GM21576 (cell line): ENCODE results near the gene ROBO2.

Experiments
- ATAC-seq: cut with Tn5 transposase; IDR thresholded peaks from one replicate; pipeline ENCODE4 v1.9.1; 2021; ENCODE audit warnings: mild to moderate bottlenecking, moderate library complexity; ENCODE audit not compliant: unreplicated experiment

The ROBO2 gene

DNA sequence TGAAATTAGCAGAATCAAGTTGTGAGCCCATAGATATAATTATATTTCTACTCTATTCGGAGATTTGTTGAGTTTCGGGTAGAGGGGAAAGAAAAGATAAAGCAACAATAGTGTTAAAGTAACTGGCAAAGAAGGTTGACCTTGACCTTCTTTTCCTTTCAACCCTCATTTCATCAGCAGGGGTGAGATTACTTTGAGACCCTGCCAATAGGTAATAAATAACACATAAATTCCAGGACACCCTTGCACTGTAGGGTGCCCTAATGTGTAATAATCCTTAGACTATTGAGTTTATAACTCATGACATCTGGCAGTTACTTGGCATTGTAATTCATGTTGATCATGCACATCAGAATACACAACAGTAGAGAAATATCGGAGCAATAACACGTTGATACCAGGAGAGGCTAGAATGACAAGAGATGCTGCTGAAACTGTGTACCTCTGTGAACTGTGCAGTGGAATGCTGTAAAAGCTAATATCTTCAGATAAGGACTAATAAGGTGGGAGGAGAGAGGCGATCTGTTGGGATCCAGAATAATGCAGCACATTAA, 426.7 kb downstream of the ROBO2 start:
- no peak for ATAC-seq

DNA sequence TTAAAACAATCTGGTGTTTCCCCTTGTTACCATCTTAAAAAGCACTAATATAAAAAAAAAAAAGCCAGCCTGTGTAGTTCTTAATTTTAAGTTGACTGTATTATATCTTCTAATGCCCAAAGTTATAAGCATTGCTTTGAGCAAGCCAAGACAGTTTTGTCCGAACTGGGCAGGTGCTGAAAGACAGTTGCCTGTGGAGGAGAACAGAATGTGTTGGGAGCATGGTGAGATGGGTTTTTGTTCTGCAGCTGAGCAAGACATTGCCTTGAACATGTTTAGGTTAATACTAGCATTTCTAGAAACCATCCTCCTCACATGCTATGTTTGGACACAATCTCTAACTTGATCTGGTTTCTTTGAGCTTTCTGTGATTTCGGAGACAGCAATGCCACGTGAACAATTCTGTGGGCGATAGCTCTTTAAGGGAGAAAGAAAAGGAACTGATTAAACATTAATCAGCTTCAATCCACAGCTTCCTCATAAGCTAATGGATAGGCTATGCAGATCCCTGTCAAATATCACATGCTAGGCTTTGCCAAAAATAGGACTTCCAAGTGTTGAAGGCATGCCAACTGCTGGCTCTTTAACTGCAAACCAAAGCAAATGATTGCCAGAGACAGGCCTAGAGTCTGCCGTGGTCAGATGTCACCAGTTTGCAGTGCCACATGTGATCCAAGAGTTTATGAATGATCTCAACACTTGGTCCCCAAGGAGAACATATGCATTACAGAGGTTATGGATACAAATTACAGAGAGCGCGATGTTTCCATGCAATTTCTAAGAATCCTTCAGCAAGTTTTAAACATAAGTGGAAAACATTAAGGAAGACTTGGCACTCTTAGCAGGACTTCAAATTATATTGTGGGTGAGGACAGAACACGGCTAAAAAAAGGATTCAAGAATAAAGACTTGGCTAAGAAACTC, 428.1 kb downstream of the ROBO2 start:
- no peak for ATAC-seq

DNA sequence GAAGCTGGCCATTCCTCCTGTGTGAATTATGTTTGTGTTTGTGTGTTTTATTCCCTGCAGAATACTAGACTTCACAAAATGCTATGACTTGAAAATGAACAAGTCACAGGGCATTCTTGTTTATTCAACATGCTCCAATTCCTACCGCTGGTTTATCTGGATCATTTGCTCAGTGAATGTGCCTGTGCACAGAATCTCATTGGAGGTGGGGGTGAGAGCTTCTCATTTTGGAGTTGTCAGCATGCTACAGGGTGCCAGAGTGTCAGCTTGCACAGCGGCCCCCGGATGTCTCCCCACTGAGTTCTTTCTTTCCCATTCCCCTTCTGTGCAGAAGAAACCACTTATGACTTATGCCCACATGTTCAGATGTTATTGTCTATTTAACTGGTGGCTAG, 428.7 kb downstream of the ROBO2 start:
- no peak for ATAC-seq

DNA sequence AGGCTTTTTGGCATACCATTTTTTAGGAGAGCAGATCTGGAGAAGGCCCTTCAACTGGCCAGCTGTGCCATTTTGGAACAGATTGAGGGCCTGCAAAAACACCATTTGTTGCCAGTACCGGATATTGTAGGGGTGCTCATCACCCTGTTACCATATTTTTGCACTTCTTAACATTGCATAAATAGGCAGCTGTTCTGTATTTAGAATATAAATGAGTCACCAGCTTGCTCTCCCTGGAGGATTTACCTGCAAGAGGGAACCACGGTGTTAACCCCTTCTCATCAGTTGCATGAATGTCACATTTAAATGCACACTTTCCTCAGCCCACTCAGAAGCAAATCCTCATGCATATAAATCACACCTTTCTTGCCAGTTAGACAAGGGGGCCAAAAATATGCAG, 435.6 kb downstream of the ROBO2 start:
- ATAC-seq, result no peak

DNA sequence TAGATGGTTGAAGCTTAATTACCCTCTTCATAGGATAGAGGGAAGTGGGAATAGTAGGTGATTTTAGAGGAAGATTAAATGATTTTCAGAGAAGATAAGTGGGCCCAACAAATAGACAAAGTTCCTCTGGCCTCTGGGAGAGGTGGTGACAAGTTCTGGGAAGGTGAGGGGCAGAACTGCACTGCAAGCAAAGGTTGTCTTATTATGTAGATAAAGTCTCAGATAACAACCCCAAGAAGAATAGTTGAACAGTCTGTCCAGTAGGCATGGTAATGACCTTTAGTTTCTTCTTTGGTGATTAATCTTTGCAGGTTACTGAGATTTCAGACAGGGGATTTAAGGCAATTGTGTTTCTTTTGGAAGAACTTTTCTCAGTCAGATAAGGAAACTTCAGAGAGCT, 439.1 kb downstream of the ROBO2 start:
- no peak for ATAC-seq

DNA sequence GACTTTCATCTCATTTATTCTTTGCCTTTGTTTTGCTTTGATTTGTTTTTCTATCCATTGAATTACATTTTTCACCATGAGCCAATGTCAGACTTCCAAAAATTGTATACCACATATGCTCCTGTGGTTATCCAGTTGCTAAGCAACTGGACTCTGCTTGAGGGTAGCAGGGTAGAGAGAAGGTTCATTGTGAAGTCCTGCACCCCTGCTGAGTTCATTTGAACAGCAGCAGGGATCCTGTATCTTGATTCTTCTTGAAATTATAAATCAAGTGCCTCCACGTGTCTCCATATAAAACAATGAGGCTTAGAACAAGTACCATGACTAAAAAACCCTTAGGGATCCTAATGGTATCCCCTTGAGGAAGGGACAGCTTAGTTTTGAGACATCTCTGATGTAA, 449.3 kb downstream of the ROBO2 start:
- ATAC-seq, result no peak

DNA sequence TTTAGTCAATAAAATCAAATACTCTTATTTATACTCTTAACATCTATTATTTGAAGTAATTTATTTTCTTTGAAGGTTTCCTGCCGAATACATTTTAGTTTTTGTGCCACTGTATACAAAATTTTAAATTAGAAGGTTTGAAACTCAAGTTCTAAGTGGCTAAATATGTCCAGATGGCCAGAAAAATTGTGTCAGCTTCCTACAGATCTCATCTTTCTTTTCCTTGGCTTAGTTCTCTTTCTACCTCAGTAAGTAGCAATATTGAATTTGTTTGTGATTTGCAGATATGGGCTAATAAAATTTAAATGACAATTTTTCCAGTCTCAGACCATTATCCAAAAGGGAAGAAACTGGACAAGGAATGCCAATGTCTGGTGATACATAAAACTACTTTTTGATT, 452.1 kb downstream of the ROBO2 start:
- no peak for ATAC-seq

DNA sequence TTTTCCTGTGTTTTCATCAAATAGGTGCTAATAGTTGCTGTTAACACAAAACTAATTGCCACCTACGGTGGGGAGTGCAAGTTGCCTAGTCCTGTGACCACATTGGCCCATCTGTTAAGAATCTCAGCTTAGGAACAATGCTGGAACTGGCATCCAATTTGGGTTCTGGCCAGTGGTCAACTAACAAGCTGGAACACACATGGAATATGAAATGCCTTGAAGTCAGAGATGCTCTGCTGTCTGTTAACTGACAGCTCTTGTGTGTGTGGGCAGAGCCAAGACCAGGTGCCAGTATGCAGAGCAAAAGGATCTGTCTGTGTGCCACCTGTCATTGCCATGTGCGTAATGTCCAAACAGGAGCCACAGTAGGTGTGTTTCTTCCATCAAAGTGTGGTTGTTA, 460.8 kb downstream of the ROBO2 start:
- no peak for ATAC-seq

DNA sequence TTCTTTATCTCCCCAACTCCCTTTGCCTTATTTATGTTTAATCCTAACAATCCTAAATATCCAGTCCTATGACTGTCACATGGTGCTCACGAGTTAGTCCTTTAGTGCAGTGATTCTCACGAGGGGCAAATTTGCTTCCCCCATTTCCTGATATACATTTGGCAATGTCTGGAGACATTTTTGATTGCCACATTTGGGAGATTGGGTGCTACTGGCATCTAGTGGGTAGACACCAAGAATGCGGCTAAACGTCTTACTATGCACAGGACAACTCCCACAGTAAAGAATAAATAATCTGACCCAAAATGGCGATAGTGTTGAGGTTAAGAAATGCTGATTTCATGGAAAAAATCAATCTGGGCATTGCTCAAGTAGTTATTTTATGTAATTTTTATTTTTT, 466.5 kb downstream of the ROBO2 start:
- no peak for ATAC-seq

DNA sequence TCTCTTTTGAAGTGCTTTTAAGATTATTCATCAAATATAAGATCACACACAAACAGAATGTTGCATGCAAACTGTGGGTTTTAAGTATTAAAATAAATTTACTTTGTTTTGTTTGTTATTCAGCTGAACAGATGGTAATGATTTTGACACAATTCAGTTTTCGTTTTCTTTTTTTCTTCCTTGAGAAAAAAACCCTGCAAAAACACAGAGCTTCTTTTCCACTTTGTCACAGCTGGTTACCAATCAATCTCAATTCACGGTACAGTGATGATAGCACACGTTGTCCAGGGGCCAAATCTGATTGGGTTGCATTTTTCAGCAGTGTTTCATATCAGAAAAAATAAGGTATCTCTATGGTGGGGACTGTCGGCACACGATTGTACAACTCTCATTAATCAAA, 473.6 kb downstream of the ROBO2 start:
- ATAC-seq, result no peak

DNA sequence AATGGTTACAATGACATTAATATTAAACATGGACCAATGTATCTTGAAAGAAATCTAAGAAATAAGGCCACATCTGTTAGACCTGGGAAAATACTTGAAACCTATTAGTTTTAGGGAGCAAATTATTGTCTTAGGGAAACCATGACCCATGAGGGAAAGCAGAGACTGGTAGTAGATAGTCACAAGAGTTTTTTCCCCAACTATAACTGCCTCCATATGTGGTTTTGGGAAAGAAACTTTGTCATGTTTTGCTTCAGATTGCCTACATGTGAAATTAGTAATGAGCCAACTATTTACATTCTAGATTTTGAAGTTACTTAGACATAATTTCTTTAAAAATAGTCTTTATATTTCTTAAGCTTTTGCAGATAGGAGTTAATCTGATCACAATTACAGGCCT, 474.9 kb downstream of the ROBO2 start:
- ATAC-seq, result no peak

DNA sequence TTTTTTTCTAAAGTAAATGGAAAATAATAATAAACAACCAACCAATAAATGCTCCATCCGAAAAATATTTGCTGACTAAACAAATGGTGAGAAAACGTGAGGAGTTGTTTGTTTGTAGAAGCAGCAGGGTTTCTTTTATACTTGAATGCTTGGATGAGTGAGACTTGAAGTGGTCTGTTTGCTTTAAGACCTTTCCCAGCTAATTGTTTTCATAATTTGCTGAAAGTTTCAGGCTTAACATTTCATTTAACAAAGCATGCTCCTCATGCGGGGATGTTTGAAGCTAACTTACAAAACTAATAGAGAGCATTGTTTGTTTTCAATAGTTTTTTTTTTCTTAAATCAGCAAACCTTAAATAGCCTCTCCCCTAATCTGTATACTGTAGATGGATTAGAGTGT, 484.6 kb downstream of the ROBO2 start:
- ATAC-seq, result no peak

DNA sequence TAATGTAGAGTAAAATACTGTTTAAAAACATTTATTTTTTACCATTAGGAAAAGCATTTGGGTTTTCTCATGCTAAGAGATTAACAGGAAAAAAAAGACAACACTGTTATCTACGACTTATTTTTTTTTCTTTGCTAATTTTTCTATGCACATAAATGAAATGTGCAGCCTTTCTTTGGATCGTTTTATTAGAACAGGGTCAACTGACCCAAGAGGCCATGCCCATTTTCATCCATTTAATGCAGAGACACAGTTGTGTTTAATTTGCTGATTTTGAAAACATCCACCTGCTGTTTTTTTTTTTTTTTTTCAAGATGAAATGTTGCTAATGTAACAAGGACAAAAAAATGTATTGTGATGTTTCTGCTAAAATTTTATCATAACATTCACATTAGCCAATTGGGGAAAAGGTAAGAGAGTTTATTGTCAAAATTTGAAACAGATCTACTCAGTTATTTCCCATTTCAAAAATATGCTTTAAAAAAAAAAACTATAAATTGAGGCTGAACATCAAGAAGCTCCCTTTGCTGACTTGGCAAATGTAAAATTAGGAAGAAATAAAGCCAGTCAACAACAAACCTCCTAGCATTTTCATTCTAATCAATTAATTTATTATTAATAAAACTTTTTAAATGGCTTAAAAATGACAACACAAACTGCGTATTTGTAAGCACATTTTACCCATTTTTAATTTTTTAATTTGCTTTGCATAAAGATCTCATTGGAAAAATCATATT, 485.2 kb downstream of the ROBO2 start:
- no peak for ATAC-seq

DNA sequence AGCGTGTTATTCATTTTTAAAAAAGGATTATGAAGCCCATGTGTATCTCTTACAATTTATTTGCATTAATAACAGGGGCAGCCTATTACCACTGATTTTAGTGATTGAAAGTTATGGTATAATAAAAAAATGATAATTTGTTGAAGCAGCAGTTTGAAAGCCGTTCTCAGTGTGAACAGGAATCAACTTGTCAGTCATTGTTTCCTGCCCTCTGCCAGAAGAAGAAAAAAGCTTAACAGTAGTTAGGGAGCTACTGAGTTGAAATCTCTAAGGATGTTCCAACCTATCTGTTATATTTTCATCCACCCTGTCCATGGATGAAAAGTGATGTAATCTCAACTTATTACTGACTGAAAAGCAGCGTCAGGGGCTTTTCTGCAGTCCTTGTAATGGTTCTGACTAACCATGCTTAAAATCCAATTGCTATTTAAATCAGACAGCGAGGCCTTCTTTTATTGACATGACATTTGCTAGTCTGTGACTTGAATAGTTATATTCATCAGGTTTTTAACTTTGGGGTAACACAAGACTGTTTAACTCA, 486.7 kb downstream of the ROBO2 start:
- no peak for ATAC-seq

DNA sequence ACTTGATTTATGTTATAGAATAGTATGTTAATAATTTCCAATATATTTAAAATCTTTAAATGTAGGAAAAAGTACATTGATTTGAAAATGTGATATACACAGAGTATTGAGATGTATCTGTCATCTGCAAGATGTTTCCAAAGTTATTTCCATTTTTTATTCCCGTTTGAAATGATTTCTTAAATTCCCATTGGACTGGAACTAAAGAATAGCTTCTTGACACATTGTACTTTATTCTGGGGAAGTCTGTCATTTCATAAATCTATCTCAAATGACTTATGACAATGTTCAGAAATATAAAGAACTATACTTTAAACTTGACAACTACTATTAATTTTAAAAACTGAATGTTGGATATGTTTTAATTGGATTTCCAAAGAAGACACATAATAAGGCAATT, 489.6 kb downstream of the ROBO2 start:
- no peak for ATAC-seq

DNA sequence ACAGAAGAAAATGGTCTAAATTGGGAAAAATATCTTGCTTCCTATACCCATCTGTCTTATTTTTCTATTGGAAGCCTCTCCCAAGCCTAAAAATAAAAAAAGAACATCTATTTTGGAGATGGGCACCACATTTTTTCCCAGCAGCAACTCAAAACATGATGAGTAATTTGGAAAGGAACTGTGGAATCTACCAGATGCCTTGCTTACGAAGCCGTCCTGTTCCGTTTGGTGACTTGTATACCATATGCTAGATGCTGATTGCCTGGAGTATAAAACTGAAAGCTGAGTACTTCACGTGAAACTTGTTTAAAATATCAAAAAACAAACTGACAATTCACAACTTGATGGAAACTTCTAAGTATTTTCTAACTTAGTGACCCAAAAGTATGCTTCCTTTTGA, 491.0 kb downstream of the ROBO2 start:
- no peak for ATAC-seq

DNA sequence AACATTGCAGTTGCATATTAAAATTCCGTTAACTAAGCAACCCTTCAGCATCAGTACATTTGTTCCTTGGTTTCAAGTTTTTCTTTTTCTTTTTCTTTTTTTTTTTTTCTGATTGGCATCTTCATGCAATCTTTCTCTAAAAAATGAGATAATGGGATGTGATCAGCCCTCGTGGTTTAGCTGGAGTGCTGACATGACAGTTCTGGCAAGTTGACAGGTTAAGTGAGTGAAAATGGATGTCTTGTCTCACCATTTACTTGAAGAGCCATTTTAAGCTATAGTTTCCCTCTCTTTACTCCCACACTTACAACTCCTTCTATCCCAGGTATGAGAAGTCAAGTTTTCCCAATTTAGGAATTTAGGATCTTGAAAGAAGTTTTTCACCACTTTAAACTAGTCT, 495.2 kb downstream of the ROBO2 start:
- ATAC-seq, result no peak

DNA sequence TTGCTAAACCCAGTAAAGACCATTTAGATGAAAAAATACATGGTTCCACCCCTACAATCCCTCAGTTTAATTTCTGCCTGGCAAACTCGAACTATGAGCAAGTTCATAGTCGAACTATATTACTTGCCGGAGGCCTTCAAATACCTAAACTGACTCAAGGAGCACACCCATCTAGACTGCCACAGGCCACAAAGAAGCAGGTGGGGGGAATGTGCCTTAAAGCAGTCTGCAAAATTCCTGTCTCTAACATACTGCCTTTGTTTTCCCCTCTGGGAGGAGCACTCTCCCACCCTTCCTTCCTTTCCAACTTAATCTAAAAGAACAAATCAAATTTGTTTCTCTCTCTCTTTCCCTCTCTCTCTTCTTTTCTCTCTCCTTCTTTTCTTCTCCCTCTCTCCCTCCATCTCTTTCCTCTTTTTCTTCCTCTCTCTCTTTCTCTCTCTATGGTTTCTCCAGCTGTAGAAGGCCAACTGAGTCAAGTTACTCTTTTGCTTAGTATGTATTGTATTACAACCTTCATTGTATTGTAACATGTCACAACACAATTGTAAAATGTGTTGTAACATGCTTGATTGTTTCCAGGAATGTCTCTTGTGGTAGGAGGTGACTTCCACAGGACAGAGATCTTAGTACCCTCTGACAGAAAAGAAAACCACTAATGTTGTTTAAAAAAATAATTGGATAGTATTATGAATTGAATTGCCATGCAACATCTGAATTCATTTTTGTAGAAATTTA, 496.3 kb downstream of the ROBO2 start:
- ATAC-seq, result no peak

DNA sequence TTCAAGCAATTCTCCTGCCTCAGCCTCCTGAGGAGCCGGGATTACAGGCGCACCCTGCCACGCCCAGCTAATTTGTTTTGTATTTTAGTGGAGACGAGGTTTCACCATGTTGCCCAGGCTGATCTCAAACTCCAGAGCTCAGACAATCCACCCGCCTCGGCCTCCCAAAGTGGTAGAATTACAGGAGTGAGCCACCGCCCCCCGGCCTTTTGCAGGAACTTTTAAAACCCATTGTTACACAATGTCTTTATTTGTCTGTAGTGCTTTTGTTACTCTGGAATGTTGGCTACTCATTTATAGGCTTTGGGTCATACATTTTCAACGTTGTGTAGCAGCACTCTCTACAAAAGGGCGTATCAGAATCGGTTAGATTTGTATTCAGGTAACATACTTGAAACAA, 499.1 kb downstream of the ROBO2 start:
- no peak for ATAC-seq

DNA sequence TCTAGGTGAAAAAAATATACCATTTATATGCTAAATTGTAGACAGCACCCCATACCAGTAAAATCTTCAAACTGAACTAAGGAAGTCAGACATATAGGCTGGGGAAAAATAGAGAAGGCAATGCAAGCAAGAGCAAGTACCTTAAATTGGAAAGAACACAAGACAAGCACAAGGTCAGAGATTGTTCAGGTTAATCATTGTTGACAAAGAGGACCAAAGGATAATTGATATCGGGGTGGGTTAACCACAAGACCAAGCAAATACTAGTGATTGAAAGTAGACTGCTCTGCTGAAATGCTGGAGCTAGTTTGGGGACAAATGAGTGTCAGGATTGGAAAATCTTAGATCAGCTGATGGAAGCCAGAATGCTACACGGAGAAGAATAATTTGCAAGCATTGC, 499.8 kb downstream of the ROBO2 start:
- no peak for ATAC-seq
